Measurements from ENCODE around the gene PEAR1.

PEAR1 gene

GRCh38 chr1:156964441-156964840 lies 70.9 kb downstream of the PEAR1 start:
- H3K9me3 Mint-ChIP-seq, result no peaks in the 10 kb centered on the region
- no peak overlapping the region for H3K4me3 Mint-ChIP-seq
- H3K27me3 Mint-ChIP-seq (ENCODE audit: low read depth), result no peaks in the 10 kb centered on the region
- peaks cover 87% of the 10 kb centered on the region for H3K36me3 Mint-ChIP-seq (ENCODE audit: low read depth)
- TF ChIP-seq, protein P1, sequence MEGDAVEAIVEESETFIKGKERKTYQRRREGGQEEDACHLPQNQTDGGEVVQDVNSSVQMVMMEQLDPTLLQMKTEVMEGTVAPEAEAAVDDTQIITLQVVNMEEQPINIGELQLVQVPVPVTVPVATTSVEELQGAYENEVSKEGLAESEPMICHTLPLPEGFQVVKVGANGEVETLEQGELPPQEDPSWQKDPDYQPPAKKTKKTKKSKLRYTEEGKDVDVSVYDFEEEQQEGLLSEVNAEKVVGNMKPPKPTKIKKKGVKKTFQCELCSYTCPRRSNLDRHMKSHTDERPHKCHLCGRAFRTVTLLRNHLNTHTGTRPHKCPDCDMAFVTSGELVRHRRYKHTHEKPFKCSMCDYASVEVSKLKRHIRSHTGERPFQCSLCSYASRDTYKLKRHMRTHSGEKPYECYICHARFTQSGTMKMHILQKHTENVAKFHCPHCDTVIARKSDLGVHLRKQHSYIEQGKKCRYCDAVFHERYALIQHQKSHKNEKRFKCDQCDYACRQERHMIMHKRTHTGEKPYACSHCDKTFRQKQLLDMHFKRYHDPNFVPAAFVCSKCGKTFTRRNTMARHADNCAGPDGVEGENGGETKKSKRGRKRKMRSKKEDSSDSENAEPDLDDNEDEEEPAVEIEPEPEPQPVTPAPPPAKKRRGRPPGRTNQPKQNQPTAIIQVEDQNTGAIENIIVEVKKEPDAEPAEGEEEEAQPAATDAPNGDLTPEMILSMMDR (IDR thresholded peaks at IDR 0.05; ENCODE audit: unreplicated experiment in 3 of 3), result no peak
- H3K4me1 Mint-ChIP-seq, result no peaks in the 10 kb centered on the region
- H3K27ac Mint-ChIP-seq, result no peak overlapping the region

All from nephron (organoid).